VCaP (cell line): ENCODE data around the gene CTNNAL1.

Experiments
- H3K27ac ChIP-seq: fragments of 450-650 bp; 2 replicates; pipeline ENCODE4 v1.5.1; 2017
- CTCF ChIP-seq: fragments of 450-650 bp; conservative IDR thresholded peaks from 2 replicates; pipeline ENCODE4 v1.5.1; 2017; ENCODE audit warnings: mild to moderate bottlenecking, moderate library complexity

Gene CTNNAL1

GRCh38 chr9:108939975-108940374 is 73.3 kb downstream of the CTNNAL1 start:
- no peak overlapping the region for H3K27ac ChIP-seq
- no peak for TF ChIP-seq CTCF

GRCh38 chr9:108937561-108938305 is 75.6 kb downstream of the CTNNAL1 start:
- H3K27ac ChIP-seq, result no peak overlapping the region
- TF ChIP-seq CTCF, result no peak

GRCh38 chr9:108934323-108934893 is 78.9 kb downstream of the CTNNAL1 start, which contains the start of gene ABITRAM:
Gene ABITRAM, plus strand, starts transcription at chr9:108934400. Its CDS starts 87 bp downstream, at chr9:108934487.
- no peak for TF ChIP-seq CTCF
- peak within 1 kb of the TSS; percentile 89 for H3K27ac ChIP-seq

GRCh38 chr9:108933718-108934322 is 79.5 kb downstream of the CTNNAL1 start, which contains the start of gene ELP1:
Gene ELP1, minus strand, starts transcription at chr9:108934124. Its CDS starts 2,978 bp downstream, at chr9:108931146.
- TF ChIP-seq CTCF, result peak; percentile 68
- peak within 1 kb of the TSS; percentile 89 for H3K27ac ChIP-seq

GRCh38 chr9:108933231-108933717 is 80.0 kb downstream of the CTNNAL1 start:
- TF ChIP-seq CTCF, result no peak
- peak overlapping the region; percentile 89 for H3K27ac ChIP-seq

GRCh38 chr9:108928386-108928785 is 84.9 kb downstream of the CTNNAL1 start:
- TF ChIP-seq CTCF, result no peak
- no peak overlapping the region for H3K27ac ChIP-seq

GRCh38 chr9:108924466-108924865 is 88.8 kb downstream of the CTNNAL1 start:
- no peak overlapping the region for H3K27ac ChIP-seq
- TF ChIP-seq CTCF, result no peak
